Peyer's patch (tissue), 4 donors: ENCODE data around the gene ANXA6.

Experiments
- CTCF ChIP-seq, 6 experiments: fragments of 450-650 bp in 4 of 6; fragments of 200-600 bp in 2 of 6; sonication (generic) in 1 of 6; IDR thresholded peaks; one replicate each; pipeline ENCODE4 v1.5.1; 2017 to 2019; ENCODE audit warnings: antibody characterized with exemption in 6 of 6, mild to moderate bottlenecking in 3 of 6, moderate library complexity in 1 of 6
- POLR2A ChIP-seq, 2 donors: fragments of 450-650 bp; IDR thresholded peaks; one replicate each; pipeline ENCODE4 v1.5.1; 2017; ENCODE audit warnings: antibody characterized with exemption in 2 of 2, mild to moderate bottlenecking in 2 of 2, moderate library complexity in 2 of 2

- no peak for TF ChIP-seq CTCF (IDR thresholded peaks at IDR 0.05)
- no peak for TF ChIP-seq POLR2A (IDR thresholded peaks at IDR 0.05)
Observed at GRCh38 chr5:151139015-151139414, 18.6 kb downstream of the ANXA6 start.
